HTERT RPE-1 (cell line): ENCODE measurements around the gene PNO1.

Source experiments
- in situ Hi-C: fragments of 300-500 bp; cut with MboI; formaldehyde crosslinking; loops from 4 replicates; pipeline ENCODE4 v1.14.3; 2020; ENCODE audit warnings: low sequenced_read_pairs

PNO1 gene

GRCh38 chr2:68193144-68193543 lies 35.5 kb downstream of the PNO1 start:
- in situ Hi-C loops = no loop called here

GRCh38 chr2:68193787-68194372 lies 36.2 kb downstream of the PNO1 start:
- in situ Hi-C loops = no loop called here

DNA sequence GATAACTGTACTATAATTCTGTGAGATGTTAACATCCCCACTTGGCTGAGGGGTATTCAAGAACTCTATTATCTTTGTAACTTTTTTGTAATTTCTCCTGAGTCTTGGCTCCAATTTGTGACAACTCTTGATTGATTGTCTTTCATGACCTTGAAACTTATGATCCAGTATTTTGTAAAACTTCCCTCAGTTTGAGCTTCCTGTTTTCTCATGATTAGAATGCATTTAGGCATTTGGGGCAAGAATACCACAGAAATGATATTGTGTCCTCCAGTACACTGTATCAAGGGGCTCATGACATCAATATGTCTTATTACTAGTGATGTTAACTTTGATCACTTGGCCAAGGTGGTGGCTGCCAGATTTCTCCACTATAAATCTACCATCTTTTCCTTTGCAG lies 37.4 kb downstream of the PNO1 start:
- in situ Hi-C loops = no loop called here

GRCh38 chr2:68196120-68196716 lies 38.5 kb downstream of the PNO1 start:
- in situ Hi-C loops = no loop called here

- in situ Hi-C loops = no loop called here
Observed at GRCh38 chr2:68200157-68200787, 42.6 kb downstream of the PNO1 start.

DNA sequence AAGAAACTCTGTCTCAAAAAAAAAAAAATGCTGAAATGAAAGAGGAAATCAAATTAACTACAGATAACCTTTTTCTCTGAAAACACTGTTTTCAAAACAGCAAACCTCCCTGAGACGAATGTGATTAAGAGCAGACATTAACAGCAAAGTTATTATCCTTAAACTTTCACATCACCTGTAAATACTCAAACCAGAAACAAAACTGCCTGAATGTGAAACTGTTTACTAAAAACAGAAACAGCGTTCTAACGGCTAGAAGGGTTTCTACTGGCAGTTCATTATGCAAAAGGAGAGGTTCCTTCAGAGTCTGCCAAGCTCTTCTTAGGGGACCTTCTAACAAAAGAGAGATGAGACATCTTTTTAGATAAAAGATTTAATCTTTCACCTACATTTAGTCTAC lies 45.9 kb downstream of the PNO1 start:
- in situ Hi-C loops = no loop called here

DNA sequence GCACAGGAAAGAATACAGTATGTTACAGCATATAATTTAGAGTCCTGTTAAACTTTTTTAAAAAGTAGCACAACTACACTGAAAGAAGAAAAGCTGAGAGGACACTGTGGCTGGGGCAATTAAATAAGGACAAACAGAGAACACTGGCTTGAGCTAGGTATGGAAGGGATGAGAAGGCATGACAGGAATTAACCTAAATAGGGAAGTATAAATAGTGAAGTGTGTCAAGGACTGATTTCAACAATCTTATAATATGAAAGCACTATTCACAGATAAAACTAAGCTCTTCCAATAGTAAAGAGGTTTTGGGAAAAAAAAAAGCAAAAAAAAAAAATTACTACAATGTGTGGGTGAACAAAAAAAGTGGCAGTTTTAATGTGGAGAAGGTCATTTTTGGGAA lies 49.1 kb downstream of the PNO1 start:
- in situ Hi-C loops = no loop called here

DNA sequence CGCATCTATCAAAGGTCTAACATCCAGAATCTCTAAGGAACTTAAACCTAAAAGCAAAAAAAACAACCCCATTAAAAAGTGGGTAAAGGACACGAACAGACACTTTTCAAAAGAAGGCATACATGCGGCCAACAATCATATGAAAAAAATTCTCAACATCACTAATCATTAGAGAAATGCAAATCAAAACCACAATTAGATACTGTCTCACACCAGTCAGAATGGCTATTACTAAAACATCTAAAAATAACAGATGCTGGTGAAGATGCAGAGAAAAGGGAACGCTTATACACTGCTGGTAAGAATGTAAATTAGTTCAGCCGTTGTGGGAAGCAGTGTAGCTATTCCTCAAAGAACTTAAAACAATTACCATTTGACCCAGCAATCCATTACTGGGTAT lies 56.7 kb downstream of the PNO1 start:
- in situ Hi-C loops = no loop called here

DNA sequence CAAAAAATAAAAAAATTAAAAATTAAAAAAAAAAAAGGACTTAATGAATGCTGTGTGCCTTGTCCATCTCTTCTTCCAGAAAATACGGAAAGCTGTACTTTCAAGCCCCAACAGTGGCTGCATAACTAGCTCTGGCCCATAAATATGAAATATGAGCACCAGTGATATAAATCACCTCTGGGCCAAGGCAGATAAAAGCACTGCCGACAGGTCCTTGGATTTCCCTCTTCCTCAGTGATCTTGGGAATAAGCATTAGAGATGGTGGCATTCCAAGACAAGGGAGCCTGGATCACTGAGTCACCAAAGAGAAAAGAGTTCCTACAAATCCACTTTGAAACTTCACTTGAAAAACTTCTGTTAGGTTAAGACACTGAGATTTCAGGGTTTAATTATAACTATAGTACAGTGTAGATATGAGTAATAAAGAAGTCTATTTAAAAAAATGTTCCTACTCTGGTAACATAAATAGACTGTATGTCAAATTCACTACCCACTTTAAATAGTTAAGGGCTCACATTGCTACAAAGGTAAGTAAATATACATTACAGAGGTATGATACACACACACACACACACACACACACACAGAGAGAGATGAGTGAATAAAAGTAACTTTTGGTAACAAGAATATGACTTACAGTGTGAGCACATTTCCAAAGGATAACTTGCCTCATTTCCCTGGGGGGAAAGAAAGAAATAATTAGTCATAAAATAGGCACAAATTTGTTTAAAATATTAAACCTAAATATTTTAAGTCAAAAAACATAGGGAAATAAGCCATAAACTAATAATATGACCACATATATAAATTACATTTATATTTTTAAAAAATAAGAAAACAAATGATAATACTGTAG lies 59.0 kb downstream of the PNO1 start:
- in situ Hi-C loops = no loop called here

- in situ Hi-C loops = no loop called here
Observed at GRCh38 chr2:68217729-68218128, 60.0 kb downstream of the PNO1 start.

DNA sequence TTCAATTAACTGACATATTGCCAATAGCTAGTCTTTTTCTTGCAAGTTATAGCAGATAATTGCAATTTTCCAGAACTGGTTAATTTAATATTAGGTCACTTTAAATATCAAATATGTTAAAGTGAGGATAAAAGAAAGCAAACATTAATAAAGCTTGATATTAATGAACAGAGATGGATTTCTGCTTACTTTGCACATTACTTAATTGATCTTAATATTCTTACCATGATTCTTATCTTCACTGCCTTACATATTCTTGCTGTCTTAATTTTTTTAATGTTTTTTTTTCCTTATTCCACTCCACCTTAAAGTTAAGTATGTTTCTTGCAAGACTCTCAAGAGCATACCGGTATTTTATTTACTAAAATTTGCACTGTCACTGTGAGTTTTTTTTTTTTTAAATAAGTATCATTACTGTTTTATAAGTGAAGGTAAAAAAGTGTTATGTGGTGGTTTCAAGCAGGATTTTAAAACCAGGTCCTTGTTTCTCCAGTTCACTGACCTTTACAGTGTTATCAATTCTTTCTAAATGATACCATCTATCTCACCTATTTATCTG lies 60.7 kb downstream of the PNO1 start:
- in situ Hi-C loops = no loop called here

GRCh38 chr2:68222287-68222686 lies 64.6 kb downstream of the PNO1 start:
- in situ Hi-C loops = no loop called here

DNA sequence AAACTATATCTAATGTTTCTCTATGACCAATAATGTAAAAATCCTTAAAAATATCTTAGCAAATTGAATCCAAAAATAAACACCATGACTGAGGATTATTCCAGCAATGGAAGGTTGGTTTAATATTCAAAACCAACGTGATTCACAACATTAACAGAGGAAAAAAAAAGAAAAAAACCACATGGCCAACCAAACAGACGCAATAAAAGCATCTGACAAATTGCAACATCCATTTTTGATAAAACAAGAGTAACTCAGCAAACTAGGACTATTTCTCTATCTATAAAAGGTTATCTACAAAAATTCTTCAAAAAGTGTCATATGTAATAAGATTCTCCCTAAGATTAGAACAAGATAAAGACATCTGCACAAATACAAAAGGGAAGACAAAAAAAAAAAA lies 65.7 kb downstream of the PNO1 start:
- in situ Hi-C loops = no loop called here

- in situ Hi-C loops = no loop called here
Observed at GRCh38 chr2:68225119-68225632, 67.5 kb downstream of the PNO1 start.
